ENCODE measurements around the gene POMGNT1. TPM values are rescaled to one million over a fixed set of nuclear protein-coding genes. Genes with fewer than 3 reads are reported as not detected.

Gene POMGNT1
- total RNA-seq, 2 experiments from 2014 or later, result 30.8 to 37.3 TPM

GRCh38 chr1:46148318-46148717, 49.9 kb downstream of the POMGNT1 start:
- no peak overlapping the region for H3K27ac ChIP-seq (ENCODE audit: low read depth, low read length, poor library complexity, severe bottlenecking)
- H3K4me3 ChIP-seq (ENCODE audit: low read depth, low read length, poor library complexity, severe bottlenecking), result no peak overlapping the region

More at GRCh38 chr1:46148318-46148717, 49.9 kb downstream of the POMGNT1 start:
- no peak for DNase-seq (ENCODE audit: low spot score)
- Histone ChIP-seq H4K20me1 (ENCODE audit: insufficient read depth, low read length) (no peaks in the 10 kb centered on the region), H3K9me3 (ENCODE audit: low read length) (no peaks in the 10 kb centered on the region), H3K4me1 (ENCODE audit: insufficient read depth, low read length, poor library complexity, severe bottlenecking) (no peaks in the 10 kb centered on the region), H3K79me2 (ENCODE audit: insufficient read depth, low read depth, low read length) (no peaks in the 10 kb centered on the region), H3K9me2 (ENCODE audit: insufficient read depth, low read length) (no peaks in the 10 kb centered on the region), H2AFZ (ENCODE audit: low read length) (peak overlapping the region; percentile 45; the same call in 1 of the 2 replicates), H3K36me3 (ENCODE audit: insufficient read depth, low read length) (no peaks in the 10 kb centered on the region), H3K4me2 (ENCODE audit: low read length) (no peak overlapping the region)
- TF ChIP-seq CTCF (conservative IDR thresholded peaks at IDR 0.05; ENCODE audit: low read length), result no peak
- TF ChIP-seq EZH2phosphoT487 (IDR thresholded peaks at IDR 0.05; ENCODE audit: borderline replicate concordance, low read depth, low read length), result no peak
- CTCF ChIA-PET (ENCODE audit: unreplicated experiment), result no interaction called here
- POLR2A ChIA-PET, result interaction anchor here (1.7 kb wide), 1 partner anchor 11 kb away, joined by 3 read pairs; no protein-coding TSS in a partner anchor
- BruUV-seq (replicated peaks), result no TSS peak
- intact Hi-C loops (cut with micrococcal nuclease; ENCODE audit: unreplicated experiment), result no loop called here

Small RNA genes within 50 kb of the gene (small RNA-seq; reads per million reads assigned to genes)
- not detected for gene AL672043.1

Other genes starting within 250 kb of the POMGNT1 start
- 12.7 and 16.2 TPM in 2 replicates for gene PIK3R3, start 65.8 kb downstream of the POMGNT1 start, total RNA-seq (2014; rRNA removed; shearing (Covaris generic))
- 25.8 and 27.0 TPM in 2 replicates for gene PIK3R3, start 65.8 kb downstream of the POMGNT1 start, total RNA-seq (2022)
- gene TSPAN1, start 23.3 kb downstream of the POMGNT1 start, total RNA-seq (2014; rRNA removed; shearing (Covaris generic)), result not detected in 2 replicates
- not detected in 2 replicates for gene TSPAN1, start 23.3 kb downstream of the POMGNT1 start, total RNA-seq (2022)
- gene P3R3URF, start 21.9 kb downstream of the POMGNT1 start, total RNA-seq (2014; rRNA removed; shearing (Covaris generic)), result not detected in 2 replicates
- not detected in 2 replicates for gene P3R3URF, start 21.9 kb downstream of the POMGNT1 start, total RNA-seq (2022)
- gene LURAP1, start 4.9 kb upstream of the POMGNT1 start, total RNA-seq (2014; rRNA removed; shearing (Covaris generic)), result 0.25 and 0.51 TPM in 2 replicates
- gene LURAP1, start 4.9 kb upstream of the POMGNT1 start, total RNA-seq (2022), result 0.17 and 0.20 TPM in 2 replicates
- gene RAD54L, start 49.3 kb upstream of the POMGNT1 start, total RNA-seq (2014; rRNA removed; shearing (Covaris generic)), result 53.3 and 62.6 TPM in 2 replicates
- gene RAD54L, start 49.3 kb upstream of the POMGNT1 start, total RNA-seq (2022), result 78.5 and 84.6 TPM in 2 replicates
- 24.1 and 36.8 TPM in 2 replicates for gene LRRC41, start 105.2 kb upstream of the POMGNT1 start, total RNA-seq (2014; rRNA removed; shearing (Covaris generic))
- gene LRRC41, start 105.2 kb upstream of the POMGNT1 start, total RNA-seq (2022), result 43.7 and 48.8 TPM in 2 replicates
- gene UQCRH, start 105.3 kb upstream of the POMGNT1 start, total RNA-seq (2014; rRNA removed; shearing (Covaris generic)), result 693 and 1,106 TPM in 2 replicates
- 450 and 489 TPM in 2 replicates for gene UQCRH, start 105.3 kb upstream of the POMGNT1 start, total RNA-seq (2022)
- gene NSUN4, start 142.4 kb upstream of the POMGNT1 start, total RNA-seq (2014; rRNA removed; shearing (Covaris generic)), result 13.2 and 26.6 TPM in 2 replicates
- gene NSUN4, start 142.4 kb upstream of the POMGNT1 start, total RNA-seq (2022), result 29.8 and 33.5 TPM in 2 replicates
- 20.1 and 25.4 TPM in 2 replicates for gene FAAH, start 195.9 kb upstream of the POMGNT1 start, total RNA-seq (2014; rRNA removed; shearing (Covaris generic))
- 21.9 and 24.8 TPM in 2 replicates for gene FAAH, start 195.9 kb upstream of the POMGNT1 start, total RNA-seq (2022)

All from OCI-LY7 (cell line).